Measurements from ENCODE around the gene LHX6.

GRCh38 chr9:122159925-122160246 lies 68.9 kb downstream of the LHX6 start:
- no peak for TF ChIP-seq CTCF (conservative IDR thresholded peaks at IDR 0.05; ENCODE audit: low read depth, low read length)
- no peak for TF ChIP-seq CEBPB (IDR thresholded peaks at IDR 0.05; ENCODE audit: low read depth, low read length)
- no peak for TF ChIP-seq ELK1 (IDR thresholded peaks at IDR 0.05; ENCODE audit: borderline replicate concordance, low read depth, low read length)
- TF ChIP-seq MAZ (IDR thresholded peaks at IDR 0.05; ENCODE audit: borderline replicate concordance, low read depth, low read length): no peak
- no peak for TF ChIP-seq POLR2A (IDR thresholded peaks at IDR 0.05; ENCODE audit: low read depth, low read length)
- TF ChIP-seq RAD21 (IDR thresholded peaks at IDR 0.05; ENCODE audit: low read length): no peak
- TF ChIP-seq SMC3 (IDR thresholded peaks at IDR 0.05; ENCODE audit: low read depth, low read length): no peak
- no peak for TF ChIP-seq CHD1 (IDR thresholded peaks at IDR 0.05; ENCODE audit: low read depth, low read length)
- TF ChIP-seq FOS (IDR thresholded peaks at IDR 0.05; ENCODE audit: low read depth, low read length): no peak
- no peak for TF ChIP-seq RFX5 (IDR thresholded peaks at IDR 0.05; ENCODE audit: low read depth, low read length)
- TF ChIP-seq MXI1 (IDR thresholded peaks at IDR 0.05; ENCODE audit: borderline replicate concordance, low read depth, low read length): no peak
- no peak for TF ChIP-seq BHLHE40 (IDR thresholded peaks at IDR 0.05; ENCODE audit: low read depth, low read length)
- TF ChIP-seq, protein P1, sequence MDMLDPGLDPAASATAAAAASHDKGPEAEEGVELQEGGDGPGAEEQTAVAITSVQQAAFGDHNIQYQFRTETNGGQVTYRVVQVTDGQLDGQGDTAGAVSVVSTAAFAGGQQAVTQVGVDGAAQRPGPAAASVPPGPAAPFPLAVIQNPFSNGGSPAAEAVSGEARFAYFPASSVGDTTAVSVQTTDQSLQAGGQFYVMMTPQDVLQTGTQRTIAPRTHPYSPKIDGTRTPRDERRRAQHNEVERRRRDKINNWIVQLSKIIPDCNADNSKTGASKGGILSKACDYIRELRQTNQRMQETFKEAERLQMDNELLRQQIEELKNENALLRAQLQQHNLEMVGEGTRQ (IDR thresholded peaks at IDR 0.05; ENCODE audit: low read depth, low read length): no peak
- TF ChIP-seq RCOR1 (IDR thresholded peaks at IDR 0.05; ENCODE audit: insufficient replicate concordance, low read length): no peak
